IMR-90 (cell line): ENCODE results near the gene ISM1.

Experiments used
- CEBPB ChIP-seq: IDR thresholded peaks from 2 replicates; pipeline ENCODE4 v1.6.1; 2012; ENCODE audit warnings: low read depth, low read length, improper control_type of control experiment
- CHD1 ChIP-seq: IDR thresholded peaks from 2 replicates; pipeline ENCODE4 v1.6.1; 2012; ENCODE audit warnings: low read depth, low read length, improper control_type of control experiment
- CTCF ChIP-seq: conservative IDR thresholded peaks from 2 replicates; pipeline ENCODE4 v1.5.1; 2012; ENCODE audit warnings: mild to moderate bottlenecking, low read depth, low read length, improper control_type of control experiment
- ELK1 ChIP-seq: fragments of 150-350 bp; IDR thresholded peaks from 2 replicates; pipeline ENCODE4 v1.6.1; 2016; ENCODE audit warnings: low read depth, mild to moderate bottlenecking, low read length, moderate library complexity, borderline replicate concordance
- FOS ChIP-seq: fragments of 150-350 bp; IDR thresholded peaks from 2 replicates; pipeline ENCODE4 v1.6.1; 2016; ENCODE audit warnings: low read depth, low read length
- MAZ ChIP-seq: IDR thresholded peaks from 2 replicates; pipeline ENCODE4 v1.6.1; 2012; ENCODE audit warnings: low read depth, mild to moderate bottlenecking, low read length, improper control_type of control experiment, moderate library complexity, borderline replicate concordance
- MXI1 ChIP-seq: IDR thresholded peaks from 2 replicates; pipeline ENCODE4 v1.6.1; 2012; ENCODE audit warnings: low read depth, mild to moderate bottlenecking, low read length, moderate library complexity, borderline replicate concordance
- NFE2L2 ChIP-seq: fragments of 150-350 bp; IDR thresholded peaks from 2 replicates; pipeline ENCODE4 v1.6.1; 2016; ENCODE audit warnings: low read depth, mild to moderate bottlenecking, low read length
- POLR2A ChIP-seq: IDR thresholded peaks from 2 replicates; pipeline ENCODE4 v1.6.1; 2012; ENCODE audit warnings: mild to moderate bottlenecking, low read depth, low read length
- RAD21 ChIP-seq: IDR thresholded peaks from 2 replicates; pipeline ENCODE4 v1.6.1; 2012; ENCODE audit warnings: low read length, improper control_type of control experiment
- RFX5 ChIP-seq: IDR thresholded peaks from 2 replicates; pipeline ENCODE4 v1.8.0; 2012; ENCODE audit warnings: low read depth, mild to moderate bottlenecking, low read length, moderate library complexity
- SMC3 ChIP-seq: fragments of 150-350 bp; IDR thresholded peaks from 2 replicates; pipeline ENCODE4 v1.6.1; 2016; ENCODE audit warnings: low read depth, mild to moderate bottlenecking, antibody characterized with exemption, low read length, moderate library complexity
- USF2 ChIP-seq: fragments of 150-350 bp; IDR thresholded peaks from 2 replicates; pipeline ENCODE4 v1.6.1; 2017; ENCODE audit warnings: mild to moderate bottlenecking, antibody characterized with exemption, low read length, low read depth

- TF ChIP-seq CTCF (no peak), RAD21 (no peak), POLR2A (no peak), ELK1 (no peak), CEBPB (no peak), USF2 (no peak), RFX5 (no peak), MXI1 (no peak), FOS (no peak), NFE2L2 (no peak), CHD1 (no peak), SMC3 (no peak), MAZ (no peak)
Observed at GRCh38 chr20:13290724-13291123, 69.7 kb downstream of the ISM1 start.
